ENCODE results near the gene NR2C1.
"Not testable (repeated sequence)": the region's sequence is repeated elsewhere in the genome, so short reads cannot be mapped to it uniquely, and the experiment has no call there.

DNA sequence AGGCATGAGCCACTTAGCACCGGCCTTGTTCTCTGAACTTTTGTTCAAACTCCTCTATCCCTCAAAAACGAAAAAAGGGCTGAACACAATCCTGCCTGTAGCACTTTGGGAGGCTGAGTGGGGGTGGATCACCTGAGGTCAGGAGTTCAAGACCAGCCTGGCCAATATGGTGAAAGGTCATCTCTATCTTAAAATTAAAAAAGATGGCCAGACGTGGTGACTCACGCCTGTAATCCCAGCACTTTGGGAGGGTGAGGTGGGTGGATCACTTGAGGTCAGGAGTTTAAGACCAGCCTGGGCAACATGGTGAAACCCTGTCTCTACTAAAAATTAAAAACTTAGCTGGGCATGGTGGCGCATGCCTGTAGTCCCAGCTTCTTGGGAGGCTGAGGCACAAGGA lies 28.5 kb upstream of the NR2C1 start:
- not testable (repeated sequence) for TF ChIP-seq CTCF (IDR thresholded peaks at IDR 0.05; ENCODE audit: low read length); EZH2 (optimal IDR thresholded peaks at IDR 0.05; ENCODE audit: low read depth, low read length)

Measured in MM.1S (cell line).